ENCODE results near the gene EPB41L1. TPM values are rescaled to one million over a fixed set of nuclear protein-coding genes. Genes with fewer than 3 reads are reported as not detected.

Gene EPB41L1
- total and polyA plus RNA-seq, 5 donors from 2014 or later, result 0.54 TPM; not detected in 4

GRCh38 chr20:36237477-36237876 is 82.9 kb downstream of the EPB41L1 start:
- Mint-ChIP-seq H3K9me3 (peaks cover 0 to 1% (median 0%) of the 10 kb centered on the region in 7 donors), H3K4me1 (peaks cover 27 to 61% (median 45%) of the 10 kb centered on the region in 4 donors), H3K27ac (peak overlapping the region in 2 of 3 donors; percentile 94 to 96), H3K36me3 (no peaks in the 10 kb centered on the region), H3K27me3 (no peaks in the 10 kb centered on the region), H3K4me3 (peak overlapping the region; percentile 94 to 99 (median 96))
- ATAC-seq (ENCODE audit: low read depth in 2 of 2) (no peak), DNase-seq (no peak)
- H3K27me3 ChIP-seq (ENCODE audit: control insufficient read depth, insufficient read depth, low read length), result no peaks in the 10 kb centered on the region
- peaks cover 24% of the 10 kb centered on the region for H3K36me3 ChIP-seq (ENCODE audit: control insufficient read depth, insufficient read depth, low read length)
- H3K27ac ChIP-seq (ENCODE audit: insufficient read depth, low read length, poor library complexity, severe bottlenecking), result no peak overlapping the region
- H3K9me3 ChIP-seq (ENCODE audit: control insufficient read depth in 2 of 2, low read length in 2 of 2), result no peaks in the 10 kb centered on the region
- peak overlapping the region; percentile 98 for H3K4me3 ChIP-seq (ENCODE audit: low read depth, low read length)
- H3K4me1 ChIP-seq (ENCODE audit: control insufficient read depth, insufficient read depth, low read length, poor library complexity, severe bottlenecking), result peaks cover 26% of the 10 kb centered on the region

DNA sequence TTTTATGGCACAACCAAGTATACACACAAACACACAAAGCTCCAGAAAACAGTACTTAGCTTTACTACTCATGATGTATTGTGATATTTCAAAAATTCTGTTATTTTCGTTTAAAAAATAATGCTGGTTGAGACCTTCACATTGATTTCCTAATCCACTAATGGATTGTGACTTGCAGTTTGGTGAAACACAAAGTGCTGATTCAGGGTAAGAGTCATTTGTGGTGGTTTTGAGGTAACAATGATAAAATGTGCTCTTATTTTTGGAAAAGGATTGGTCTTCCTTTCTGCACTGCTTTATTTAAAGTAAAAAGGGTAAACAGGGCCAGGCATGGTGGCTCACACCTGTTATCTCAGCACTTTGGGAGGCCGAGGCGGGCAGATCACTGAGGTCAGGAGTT is 83.6 kb downstream of the EPB41L1 start:
- Histone ChIP-seq H3K4me3 (ENCODE audit: low read depth, low read length) (peak overlapping the region; percentile 21), H3K27me3 (ENCODE audit: control insufficient read depth, insufficient read depth, low read length) (no peaks in the 10 kb centered on the region), H3K36me3 (ENCODE audit: control insufficient read depth, insufficient read depth, low read length) (peaks cover 31% of the 10 kb centered on the region), H3K4me1 (ENCODE audit: control insufficient read depth, insufficient read depth, low read length, poor library complexity, severe bottlenecking) (peaks cover 26% of the 10 kb centered on the region), H3K9me3 (ENCODE audit: control insufficient read depth in 2 of 2, low read length in 2 of 2) (no peaks in the 10 kb centered on the region), H3K27ac (ENCODE audit: insufficient read depth, low read length, poor library complexity, severe bottlenecking) (no peak overlapping the region)
- DNase-seq, result no peak
- H3K27ac Mint-ChIP-seq, result peak overlapping the region in 1 of 3 donors; percentile 72
- H3K36me3 Mint-ChIP-seq, result no peaks in the 10 kb centered on the region
- H3K9me3 Mint-ChIP-seq, result peaks cover 0 to 1% (median 0%) of the 10 kb centered on the region in 7 donors
- no peak for ATAC-seq (ENCODE audit: low read depth in 2 of 2)
- H3K27me3 Mint-ChIP-seq, result no peaks in the 10 kb centered on the region
- peak overlapping the region; percentile 43 to 94 (median 72) for H3K4me3 Mint-ChIP-seq
- peaks cover 27 to 61% (median 45%) of the 10 kb centered on the region in 4 donors for H3K4me1 Mint-ChIP-seq

- Histone ChIP-seq H3K27me3 (ENCODE audit: control insufficient read depth, insufficient read depth, low read length) (no peaks in the 10 kb centered on the region), H3K4me1 (ENCODE audit: control insufficient read depth, insufficient read depth, low read length, poor library complexity, severe bottlenecking) (peaks cover 26% of the 10 kb centered on the region), H3K27ac (ENCODE audit: insufficient read depth, low read length, poor library complexity, severe bottlenecking) (no peak overlapping the region), H3K9me3 (ENCODE audit: control insufficient read depth in 2 of 2, low read length in 2 of 2) (no peaks in the 10 kb centered on the region), H3K36me3 (ENCODE audit: control insufficient read depth, insufficient read depth, low read length) (peaks cover 37% of the 10 kb centered on the region), H3K4me3 (ENCODE audit: low read depth, low read length) (no peak overlapping the region)
- ATAC-seq (ENCODE audit: low read depth in 2 of 2) (no peak), DNase-seq (no peak)
- Mint-ChIP-seq H3K9me3 (peaks cover 0 to 1% (median 0%) of the 10 kb centered on the region in 7 donors), H3K27me3 (no peaks in the 10 kb centered on the region), H3K36me3 (no peaks in the 10 kb centered on the region), H3K4me1 (peaks cover 31 to 65% (median 48%) of the 10 kb centered on the region in 4 donors), H3K27ac (peak overlapping the region; percentile 11 to 72 (median 52)), H3K4me3 (peak overlapping the region; percentile 67 to 87 (median 74))
Observed at GRCh38 chr20:36238760-36239159, 84.2 kb downstream of the EPB41L1 start.

- ATAC-seq (ENCODE audit: low read depth in 2 of 2) (no peak), DNase-seq (no peak)
- no peaks in the 10 kb centered on the region for H3K27me3 ChIP-seq (ENCODE audit: control insufficient read depth, insufficient read depth, low read length)
- H3K4me1 Mint-ChIP-seq, result peaks cover 34 to 67% (median 49%) of the 10 kb centered on the region in 4 donors
- no peaks in the 10 kb centered on the region for H3K9me3 ChIP-seq (ENCODE audit: control insufficient read depth in 2 of 2, low read length in 2 of 2)
- peaks cover 26% of the 10 kb centered on the region for H3K4me1 ChIP-seq (ENCODE audit: control insufficient read depth, insufficient read depth, low read length, poor library complexity, severe bottlenecking)
- no peak overlapping the region for H3K27ac Mint-ChIP-seq
- H3K36me3 ChIP-seq (ENCODE audit: control insufficient read depth, insufficient read depth, low read length), result peaks cover 50% of the 10 kb centered on the region
- H3K27ac ChIP-seq (ENCODE audit: insufficient read depth, low read length, poor library complexity, severe bottlenecking), result no peak overlapping the region
- H3K4me3 ChIP-seq (ENCODE audit: low read depth, low read length), result no peak overlapping the region
- no peaks in the 10 kb centered on the region for H3K27me3 Mint-ChIP-seq
- no peak overlapping the region for H3K4me3 Mint-ChIP-seq
- H3K9me3 Mint-ChIP-seq, result peaks cover 0 to 1% (median 0%) of the 10 kb centered on the region in 7 donors
- H3K36me3 Mint-ChIP-seq, result peaks cover 4% of the 10 kb centered on the region
Observed at GRCh38 chr20:36240076-36240475, 85.5 kb downstream of the EPB41L1 start.

DNA sequence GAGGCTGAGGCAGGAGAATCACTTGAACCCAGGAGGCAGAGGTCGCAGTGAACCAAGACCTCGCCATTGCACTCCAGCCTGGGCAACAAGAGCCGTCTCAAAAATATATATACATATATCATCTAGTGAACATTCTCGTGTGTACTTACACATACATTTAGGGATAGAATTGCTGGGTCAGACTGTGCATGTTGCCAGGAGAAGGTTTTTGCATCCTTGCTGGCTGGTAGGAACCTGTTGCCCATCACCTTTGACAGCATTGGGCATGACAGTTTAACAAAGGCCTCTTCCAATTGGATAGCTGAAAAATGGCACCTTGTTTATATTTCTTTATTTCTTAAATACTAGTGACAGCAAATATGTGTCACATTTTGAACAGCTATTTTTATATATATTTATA is 87.1 kb downstream of the EPB41L1 start:
- H3K36me3 ChIP-seq (ENCODE audit: control insufficient read depth, insufficient read depth, low read length), result peaks cover 66% of the 10 kb centered on the region
- H3K27me3 ChIP-seq (ENCODE audit: control insufficient read depth, insufficient read depth, low read length), result no peaks in the 10 kb centered on the region

DNA sequence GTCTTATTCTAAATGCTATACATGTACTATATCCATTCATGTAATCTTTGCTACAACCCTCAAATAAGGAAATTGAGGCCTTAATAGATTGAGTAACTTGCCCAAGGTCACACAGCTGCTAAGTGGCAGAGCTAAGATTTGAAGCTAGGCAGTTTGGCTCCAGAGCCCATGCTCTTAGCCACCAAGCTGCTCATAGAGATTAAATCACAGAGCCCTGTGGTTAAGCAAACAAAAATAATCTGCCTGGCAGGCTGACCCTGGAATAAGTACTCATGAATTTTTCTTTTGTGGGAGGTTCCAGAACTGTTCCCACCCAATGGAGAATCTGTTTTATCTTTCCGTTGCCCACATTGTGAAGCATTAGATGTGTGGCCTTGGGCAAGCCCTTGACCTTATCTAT is 89.2 kb downstream of the EPB41L1 start:
- no peaks in the 10 kb centered on the region for H3K27me3 ChIP-seq (ENCODE audit: control insufficient read depth, insufficient read depth, low read length)
- Mint-ChIP-seq H3K36me3 (peaks cover 27% of the 10 kb centered on the region), H3K27me3 (no peaks in the 10 kb centered on the region), H3K27ac (no peak overlapping the region), H3K9me3 (peaks cover 0 to 1% (median 0%) of the 10 kb centered on the region in 7 donors), H3K4me3 (no peak overlapping the region), H3K4me1 (peaks cover 14 to 55% (median 37%) of the 10 kb centered on the region in 4 donors)
- DNase-seq (no peak), ATAC-seq (ENCODE audit: low read depth in 2 of 2) (no peak)
- H3K4me3 ChIP-seq (ENCODE audit: low read depth, low read length), result no peak overlapping the region
- H3K9me3 ChIP-seq (ENCODE audit: control insufficient read depth in 2 of 2, low read length in 2 of 2), result no peaks in the 10 kb centered on the region
- H3K36me3 ChIP-seq (ENCODE audit: control insufficient read depth, insufficient read depth, low read length), result peaks cover 86% of the 10 kb centered on the region
- peaks cover 4% of the 10 kb centered on the region for H3K4me1 ChIP-seq (ENCODE audit: control insufficient read depth, insufficient read depth, low read length, poor library complexity, severe bottlenecking)
- H3K27ac ChIP-seq (ENCODE audit: insufficient read depth, low read length, poor library complexity, severe bottlenecking), result no peak overlapping the region

More for the DNA sequence above, 87.1 kb downstream of the EPB41L1 start:
- H3K27me3 Mint-ChIP-seq, result no peaks in the 10 kb centered on the region
- H3K9me3 Mint-ChIP-seq, result peaks cover 0 to 1% (median 0%) of the 10 kb centered on the region in 7 donors
- ATAC-seq (ENCODE audit: low read depth in 2 of 2) (no peak), DNase-seq (no peak)
- Histone ChIP-seq H3K9me3 (ENCODE audit: control insufficient read depth in 2 of 2, low read length in 2 of 2) (no peaks in the 10 kb centered on the region), H3K4me1 (ENCODE audit: control insufficient read depth, insufficient read depth, low read length, poor library complexity, severe bottlenecking) (peaks cover 22% of the 10 kb centered on the region), H3K4me3 (ENCODE audit: low read depth, low read length) (no peak overlapping the region), H3K27ac (ENCODE audit: insufficient read depth, low read length, poor library complexity, severe bottlenecking) (no peak overlapping the region)
- peaks cover 24 to 60% (median 44%) of the 10 kb centered on the region in 4 donors for H3K4me1 Mint-ChIP-seq
- peaks cover 10% of the 10 kb centered on the region for H3K36me3 Mint-ChIP-seq
- H3K4me3 Mint-ChIP-seq, result no peak overlapping the region
- no peak overlapping the region for H3K27ac Mint-ChIP-seq

DNA sequence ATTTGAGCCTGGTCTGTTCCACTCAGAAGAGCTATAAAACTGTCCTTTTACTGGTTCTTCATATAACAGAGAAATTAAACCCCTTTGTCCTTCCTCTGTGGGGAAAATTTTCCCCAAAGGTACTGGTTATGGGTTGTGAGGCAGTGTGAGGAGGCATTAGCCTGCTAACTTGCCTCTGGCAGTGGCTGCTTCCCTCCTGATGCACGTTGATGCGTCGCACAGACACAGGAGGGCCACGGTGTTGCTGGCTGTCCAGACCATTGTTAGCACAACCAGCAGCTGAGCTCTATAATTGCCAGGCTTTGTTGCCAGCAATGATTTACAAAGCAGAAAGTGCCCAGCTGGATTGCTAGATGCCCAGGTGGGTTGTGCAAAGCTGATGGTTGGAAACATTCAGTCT is 91.9 kb downstream of the EPB41L1 start:
- ATAC-seq (ENCODE audit: low read depth in 2 of 2), result no peak
- H3K27ac ChIP-seq (ENCODE audit: insufficient read depth, low read length, poor library complexity, severe bottlenecking), result no peak overlapping the region

GRCh38 chr20:36248836-36249235 is 94.3 kb downstream of the EPB41L1 start:
- H3K36me3 ChIP-seq (ENCODE audit: control insufficient read depth, insufficient read depth, low read length), result peaks cover 88% of the 10 kb centered on the region
- Mint-ChIP-seq H3K4me1 (peaks cover 0 to 47% (median 25%) of the 10 kb centered on the region in 4 donors), H3K9me3 (no peaks in the 10 kb centered on the region), H3K27me3 (no peaks in the 10 kb centered on the region), H3K4me3 (peak overlapping the region in 1 of 4 donors; percentile 18), H3K27ac (peak overlapping the region in 2 of 3 donors; percentile 40 to 55), H3K36me3 (peaks cover 36% of the 10 kb centered on the region)
- peaks cover 6% of the 10 kb centered on the region for H3K4me1 ChIP-seq (ENCODE audit: control insufficient read depth, insufficient read depth, low read length, poor library complexity, severe bottlenecking)
- no peak overlapping the region for H3K27ac ChIP-seq (ENCODE audit: insufficient read depth, low read length, poor library complexity, severe bottlenecking)
- H3K9me3 ChIP-seq (ENCODE audit: control insufficient read depth in 2 of 2, low read length in 2 of 2), result no peaks in the 10 kb centered on the region
- no peak overlapping the region for H3K4me3 ChIP-seq (ENCODE audit: low read depth, low read length)
- no peak for ATAC-seq (ENCODE audit: low read depth in 2 of 2)
- DNase-seq, result no peak
- no peaks in the 10 kb centered on the region for H3K27me3 ChIP-seq (ENCODE audit: control insufficient read depth, insufficient read depth, low read length)

More for the DNA sequence above, 91.9 kb downstream of the EPB41L1 start:
- no peak overlapping the region for H3K4me3 ChIP-seq (ENCODE audit: low read depth, low read length)
- peaks cover 6% of the 10 kb centered on the region for H3K4me1 ChIP-seq (ENCODE audit: control insufficient read depth, insufficient read depth, low read length, poor library complexity, severe bottlenecking)
- Mint-ChIP-seq H3K27me3 (no peaks in the 10 kb centered on the region), H3K4me3 (no peak overlapping the region), H3K4me1 (peaks cover under 1 to 45% (median 23%) of the 10 kb centered on the region in 4 donors), H3K9me3 (peaks cover 0 to under 1% (median 0%) of the 10 kb centered on the region in 7 donors), H3K27ac (no peak overlapping the region), H3K36me3 (peaks cover 32% of the 10 kb centered on the region)
- no peak for DNase-seq
- H3K27me3 ChIP-seq (ENCODE audit: control insufficient read depth, insufficient read depth, low read length), result no peaks in the 10 kb centered on the region
- no peaks in the 10 kb centered on the region for H3K9me3 ChIP-seq (ENCODE audit: control insufficient read depth in 2 of 2, low read length in 2 of 2)
- H3K36me3 ChIP-seq (ENCODE audit: control insufficient read depth, insufficient read depth, low read length), result peaks cover 86% of the 10 kb centered on the region

All from CD4-positive, CD25-positive, alpha-beta regulatory T cell (primary cell).